Putamen (tissue), 1 donor: ENCODE data around the gene HPRT1.

Experiments
- DNase-seq: peaks from one replicate; pipeline ENCODE4 v3.0.0-alpha.2; 2016; ENCODE audit warnings: low spot score

The HPRT1 gene

GRCh38 chrX:134544135-134544512, 84.2 kb downstream of the HPRT1 start:
- DNase-seq: no peak

GRCh38 chrX:134544513-134545151, 84.7 kb downstream of the HPRT1 start:
- no peak for DNase-seq

- no peak for DNase-seq
Measured at GRCh38 chrX:134545510-134545909, 85.5 kb downstream of the HPRT1 start.

- no peak for DNase-seq
Measured at GRCh38 chrX:134546187-134546586, 86.2 kb downstream of the HPRT1 start.

- no peak for DNase-seq
Measured at GRCh38 chrX:134547047-134547679, 87.2 kb downstream of the HPRT1 start.

- DNase-seq: no peak
Measured at GRCh38 chrX:134548257-134549201, 88.6 kb downstream of the HPRT1 start.
